Lung (tissue), 12 donors: ENCODE measurements around the gene COG5. TPM values are rescaled to one million over a fixed set of nuclear protein-coding genes. Genes with fewer than 3 reads are reported as not detected.

ENCODE experiments used
- ATAC-seq: fragments of 200-7000 bp; cut with Tn5 transposase; one replicate; pipeline ENCODE4 v1.9.1; 2020; ENCODE audit warnings: moderate number of reproducible peaks; ENCODE audit not compliant: insufficient read depth, low FRiP score
- DNase-seq, 3 donors: peaks; one replicate each; pipeline ENCODE4 v3.0.0-alpha.2; 2013 to 2017
- H3K27ac ChIP-seq, 2 donors: one replicate each; pipeline ENCODE4 v1.5.1; 2013; ENCODE audit warnings: mild to moderate bottlenecking in 2 of 2, moderate library complexity in 2 of 2, control low read depth in 1 of 2, inconsistent platforms in 1 of 2, low read depth in 1 of 2, low read length in 1 of 2
- H3K27me3 ChIP-seq, 3 donors: one replicate each; pipeline ENCODE4 v1.5.1; 2013; ENCODE audit warnings: low read length in 2 of 3; ENCODE audit not compliant: control insufficient read depth in 3 of 3, insufficient read depth in 3 of 3
- H3K36me3 ChIP-seq, 4 donors: one replicate each; pipeline ENCODE4 v1.5.1; 2013; ENCODE audit warnings: low read length in 4 of 4, mild to moderate bottlenecking in 1 of 4, moderate library complexity in 1 of 4; ENCODE audit not compliant: control insufficient read depth in 4 of 4, insufficient read depth in 4 of 4
- H3K4me1 ChIP-seq, 5 donors: one replicate each; pipeline ENCODE4 v1.5.1; 2013; ENCODE audit warnings: low read length in 5 of 5, mild to moderate bottlenecking in 2 of 5, moderate library complexity in 1 of 5; ENCODE audit not compliant: control insufficient read depth in 5 of 5, insufficient read depth in 5 of 5
- H3K4me3 ChIP-seq: one replicate; pipeline ENCODE4 v1.5.1; 2013; ENCODE audit warnings: mild to moderate bottlenecking, control low read depth, moderate library complexity
- H3K9ac ChIP-seq, 2 donors: one replicate each; pipeline ENCODE4 v1.5.1; 2013; ENCODE audit warnings: low read length in 2 of 2, control low read depth in 1 of 2; ENCODE audit not compliant: insufficient read depth in 1 of 2
- H3K9me3 ChIP-seq, 4 donors: one replicate each; pipeline ENCODE4 v1.5.1; 2013; ENCODE audit warnings: low read length in 3 of 4, mild to moderate bottlenecking in 1 of 4, moderate library complexity in 1 of 4; ENCODE audit not compliant: control insufficient read depth in 4 of 4, insufficient read depth in 3 of 4
- CTCF ChIP-seq: IDR thresholded peaks from 2 replicates; pipeline ENCODE4 v1.5.1; 2012; ENCODE audit warnings: mild to moderate bottlenecking; ENCODE audit errors: control extremely low read depth, extremely low read depth
- WGBS, 2 donors: extraction: QIAGEN DNeasy Blood & Tissue Kit; methylation state at CpG; one replicate each; pipeline ENCODE4 v1.1.7; 2013; 5-methylcytosine and 5-hydroxymethylcytosine counted together
- polyA plus RNA-seq, 2 donors: library from polyadenylated mRNA; stranded (reverse); fragments of 200-250 nt; gene quantifications; one replicate each; pipeline ENCODE4 v1.2.1, GENCODE V29; 2013
- total RNA-seq, 2 donors: library from RNA; depleted of rRNA in 1 of 2; stranded (reverse); fragments of >200 nt in 1 of 2; gene quantifications; one replicate each; pipeline ENCODE4 v1.2.1, GENCODE V29; 2014 to 2021
- donor health status: control.
- donor health status: control.
- donor health status: Bipolar disorder and iron deficiency.
- donor health status: healthy.
- donor health status: DM: yes; HTN: yes; CAD: no.

The COG5 gene
- total and polyA plus RNA-seq, 4 donors, result 5.6 to 101 (median 27.2) TPM

DNA sequence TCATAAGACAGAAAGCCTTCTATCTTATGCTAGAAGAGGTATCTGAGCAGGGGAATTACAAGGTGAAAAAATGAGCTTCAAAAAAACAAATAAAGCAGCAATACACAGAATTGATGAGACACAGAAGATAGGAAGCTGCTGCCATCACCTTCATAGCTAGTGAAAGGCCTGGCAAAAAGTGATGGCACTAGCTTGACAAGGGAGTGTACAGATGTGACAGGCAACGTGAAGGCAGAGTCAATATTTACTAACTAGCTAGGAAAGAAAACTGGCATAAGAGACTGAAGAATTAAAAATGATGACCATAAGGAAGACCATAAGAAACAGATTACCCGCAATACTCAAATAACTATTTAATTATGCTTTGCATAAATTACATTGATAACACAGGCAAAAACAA lies 84.4 kb downstream of the COG5 start:
- 86 to 90% methylated on average over 2 of the region's 2 CpGs for WGBS, 2 donors
- DNase-seq (no peak), ATAC-seq (no peak)

GRCh38 chr7:107474104-107474521 lies 89.6 kb downstream of the COG5 start:
- no peaks in the 10 kb centered on the region for H3K36me3 ChIP-seq
- no peaks in the 10 kb centered on the region for H3K27me3 ChIP-seq
- no peaks in the 10 kb centered on the region for H3K9me3 ChIP-seq
- DNase-seq (no peak), ATAC-seq (no peak)
- no peak overlapping the region for H3K9ac ChIP-seq
- no peak overlapping the region for H3K4me3 ChIP-seq
- peak overlapping the region in 1 of 2 donors; percentile 83 for H3K27ac ChIP-seq
- TF ChIP-seq CTCF, result no peak
- peaks cover 0 to 12% (median 0%) of the 10 kb centered on the region in 5 donors for H3K4me1 ChIP-seq
- 84 to 92% methylated on average over 5 of the region's 5 CpGs for WGBS, 2 donors

More for the DNA sequence above, 84.4 kb downstream of the COG5 start:
- Histone ChIP-seq H3K9ac (no peak overlapping the region), H3K27ac (peak overlapping the region in 1 of 2 donors; percentile 72), H3K4me1 (peaks cover 0 to 4% (median 0%) of the 10 kb centered on the region in 5 donors), H3K4me3 (no peak overlapping the region), H3K27me3 (no peaks in the 10 kb centered on the region), H3K36me3 (no peaks in the 10 kb centered on the region), H3K9me3 (no peaks in the 10 kb centered on the region)
- TF ChIP-seq CTCF, result no peak

GRCh38 chr7:107472116-107472515 lies 91.6 kb downstream of the COG5 start:
- peak overlapping the region in 1 of 2 donors; percentile 66 for H3K27ac ChIP-seq
- 66 to 67% methylated on average over 3 of the region's 3 CpGs for WGBS, 2 donors
- H3K27me3 ChIP-seq, result no peaks in the 10 kb centered on the region
- H3K9ac ChIP-seq, result no peak overlapping the region
- peaks cover 0 to 12% (median 0%) of the 10 kb centered on the region in 5 donors for H3K4me1 ChIP-seq
- ATAC-seq (no peak), DNase-seq (no peak)
- H3K9me3 ChIP-seq, result no peaks in the 10 kb centered on the region
- H3K4me3 ChIP-seq, result no peak overlapping the region
- no peak for TF ChIP-seq CTCF
- H3K36me3 ChIP-seq, result no peaks in the 10 kb centered on the region
